Left ventricle myocardium inferior (tissue), 1 donor: ENCODE measurements around the gene COLEC11. TPM values are rescaled to one million over a fixed set of nuclear protein-coding genes. Genes with fewer than 3 reads are reported as not detected.

Source experiments
- DNase-seq: peaks from one replicate; pipeline ENCODE4 v3.0.0-alpha.2; 2020
- H3K27ac ChIP-seq: fragments of 200-600 bp; replicated peaks from 2 replicates; pipeline ENCODE4 v1.8.0; 2021
- H3K27me3 ChIP-seq: fragments of 200-600 bp; 2 replicates; pipeline ENCODE4 v1.8.0; 2021; ENCODE audit warnings: low read depth
- H3K36me3 ChIP-seq: fragments of 200-600 bp; 2 replicates; pipeline ENCODE4 v1.8.0; 2021
- H3K4me1 ChIP-seq: fragments of 200-600 bp; 2 replicates; pipeline ENCODE4 v1.8.0; 2021
- H3K4me3 ChIP-seq: fragments of 200-600 bp; 2 replicates; pipeline ENCODE4 v1.8.0; 2021; ENCODE audit warnings: mild to moderate bottlenecking, moderate library complexity
- H3K9me3 ChIP-seq: fragments of 200-600 bp; replicated peaks from 2 replicates; pipeline ENCODE4 v1.8.0; 2021
- intact Hi-C: fragments of 100-400 bp; cut with micrococcal nuclease; formaldehyde crosslinking; loops from one replicate; pipeline ENCODE4 v1.11.0; 2022
- total RNA-seq: library from RNA; stranded (reverse); fragmentation: NEBNext Ultra II Directional; extraction: Animal tissue kit (Norgen Biotek cat#: 25700); gene quantifications from one replicate; pipeline ENCODE4 v1.2.1, GENCODE V29; 2021
- TF ChIP-seq, protein P1 (sequence below): fragments of 200-600 bp; IDR thresholded peaks from 2 replicates; pipeline ENCODE4 v1.8.0; 2021; ENCODE audit warnings: antibody characterized with exemption, mild to moderate bottlenecking, borderline replicate concordance
- donor health status: DM: no; HTN: yes; CAD: no; lungs with severe emphysema.

Gene COLEC11
- total RNA-seq, 1 donor from 2014 or later = 4.9 TPM

GRCh38 chr2:3601561-3602271, 6.8 kb downstream of the COLEC11 start:
- Histone ChIP-seq H3K27ac (no peak overlapping the region), H3K9me3 (no peaks in the 10 kb centered on the region), H3K4me3 (no peak overlapping the region), H3K27me3 (no peaks in the 10 kb centered on the region), H3K4me1 (no peaks in the 10 kb centered on the region), H3K36me3 (no peaks in the 10 kb centered on the region)
- TF ChIP-seq, protein P1, sequence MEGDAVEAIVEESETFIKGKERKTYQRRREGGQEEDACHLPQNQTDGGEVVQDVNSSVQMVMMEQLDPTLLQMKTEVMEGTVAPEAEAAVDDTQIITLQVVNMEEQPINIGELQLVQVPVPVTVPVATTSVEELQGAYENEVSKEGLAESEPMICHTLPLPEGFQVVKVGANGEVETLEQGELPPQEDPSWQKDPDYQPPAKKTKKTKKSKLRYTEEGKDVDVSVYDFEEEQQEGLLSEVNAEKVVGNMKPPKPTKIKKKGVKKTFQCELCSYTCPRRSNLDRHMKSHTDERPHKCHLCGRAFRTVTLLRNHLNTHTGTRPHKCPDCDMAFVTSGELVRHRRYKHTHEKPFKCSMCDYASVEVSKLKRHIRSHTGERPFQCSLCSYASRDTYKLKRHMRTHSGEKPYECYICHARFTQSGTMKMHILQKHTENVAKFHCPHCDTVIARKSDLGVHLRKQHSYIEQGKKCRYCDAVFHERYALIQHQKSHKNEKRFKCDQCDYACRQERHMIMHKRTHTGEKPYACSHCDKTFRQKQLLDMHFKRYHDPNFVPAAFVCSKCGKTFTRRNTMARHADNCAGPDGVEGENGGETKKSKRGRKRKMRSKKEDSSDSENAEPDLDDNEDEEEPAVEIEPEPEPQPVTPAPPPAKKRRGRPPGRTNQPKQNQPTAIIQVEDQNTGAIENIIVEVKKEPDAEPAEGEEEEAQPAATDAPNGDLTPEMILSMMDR = no peak
- intact Hi-C loops = no loop called here
- DNase-seq = no peak

GRCh38 chr2:3602553-3603339, 7.8 kb downstream of the COLEC11 start:
- TF ChIP-seq, protein P1 = no peak
- DNase-seq = no peak

DNA sequence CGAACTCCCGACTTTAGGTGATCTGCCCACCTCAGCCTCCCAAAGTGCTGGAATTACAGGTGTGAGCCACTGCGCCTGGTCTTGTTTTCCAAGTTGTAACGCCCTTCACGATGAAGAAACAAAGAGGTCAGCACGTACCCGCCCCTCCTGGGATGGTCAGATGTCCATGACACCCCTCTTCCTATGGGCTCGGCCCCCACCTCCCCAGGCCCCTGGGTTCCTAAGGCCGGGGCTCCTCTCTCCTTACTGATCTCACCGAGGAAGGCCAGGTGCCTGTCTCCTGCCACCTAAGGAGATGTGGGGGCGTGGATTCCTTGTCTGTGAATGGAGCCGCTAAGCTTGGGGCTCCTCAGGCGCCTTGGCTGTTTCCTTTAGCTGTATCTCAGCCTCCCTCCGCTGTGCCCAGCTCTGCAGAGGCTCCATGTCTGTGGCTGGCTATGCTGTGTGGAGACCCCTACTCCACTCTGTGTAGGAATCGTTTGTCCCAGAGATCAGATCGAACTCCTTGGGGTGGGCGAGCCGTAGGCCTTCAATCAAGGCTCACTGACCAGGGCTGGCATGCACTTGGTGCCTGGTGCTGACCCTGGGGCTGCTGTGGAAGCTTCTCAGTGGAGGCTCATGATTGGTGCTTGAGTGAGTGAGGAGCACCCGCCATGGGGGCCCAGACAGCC, 8.8 kb downstream of the COLEC11 start:
- DNase-seq = no peak
- TF ChIP-seq, protein P1 = no peak
- no peaks in the 10 kb centered on the region for H3K27me3 ChIP-seq
- no peaks in the 10 kb centered on the region for H3K9me3 ChIP-seq
- H3K4me3 ChIP-seq = no peak overlapping the region
- no peak overlapping the region for H3K27ac ChIP-seq
- intact Hi-C loops = no loop called here
- no peaks in the 10 kb centered on the region for H3K36me3 ChIP-seq
- H3K4me1 ChIP-seq = no peaks in the 10 kb centered on the region

More at GRCh38 chr2:3602553-3603339, 7.8 kb downstream of the COLEC11 start:
- no peak overlapping the region for H3K27ac ChIP-seq
- intact Hi-C loops = no loop called here
- H3K36me3 ChIP-seq = no peaks in the 10 kb centered on the region
- no peak overlapping the region for H3K4me3 ChIP-seq
- H3K4me1 ChIP-seq = no peaks in the 10 kb centered on the region
- no peaks in the 10 kb centered on the region for H3K9me3 ChIP-seq
- H3K27me3 ChIP-seq = no peaks in the 10 kb centered on the region

GRCh38 chr2:3604207-3604877, 9.4 kb downstream of the COLEC11 start:
- intact Hi-C loops = no loop called here

More at GRCh38 chr2:3604207-3604877, 9.4 kb downstream of the COLEC11 start:
- no peak for DNase-seq
- no peaks in the 10 kb centered on the region for H3K36me3 ChIP-seq
- H3K27me3 ChIP-seq = no peaks in the 10 kb centered on the region
- H3K4me1 ChIP-seq = no peaks in the 10 kb centered on the region
- no peak overlapping the region for H3K4me3 ChIP-seq
- H3K9me3 ChIP-seq = no peaks in the 10 kb centered on the region
- H3K27ac ChIP-seq = no peak overlapping the region
- TF ChIP-seq, protein P1 = no peak
